DLD1 (cell line): ENCODE results near the gene DGKI.

Source experiments
- in situ Hi-C: cut with HindIII; loops from 2 replicates; pipeline ENCODE4 v1.10.0; 2017; ENCODE audit warnings: low sequenced_read_pairs

Gene DGKI

DNA sequence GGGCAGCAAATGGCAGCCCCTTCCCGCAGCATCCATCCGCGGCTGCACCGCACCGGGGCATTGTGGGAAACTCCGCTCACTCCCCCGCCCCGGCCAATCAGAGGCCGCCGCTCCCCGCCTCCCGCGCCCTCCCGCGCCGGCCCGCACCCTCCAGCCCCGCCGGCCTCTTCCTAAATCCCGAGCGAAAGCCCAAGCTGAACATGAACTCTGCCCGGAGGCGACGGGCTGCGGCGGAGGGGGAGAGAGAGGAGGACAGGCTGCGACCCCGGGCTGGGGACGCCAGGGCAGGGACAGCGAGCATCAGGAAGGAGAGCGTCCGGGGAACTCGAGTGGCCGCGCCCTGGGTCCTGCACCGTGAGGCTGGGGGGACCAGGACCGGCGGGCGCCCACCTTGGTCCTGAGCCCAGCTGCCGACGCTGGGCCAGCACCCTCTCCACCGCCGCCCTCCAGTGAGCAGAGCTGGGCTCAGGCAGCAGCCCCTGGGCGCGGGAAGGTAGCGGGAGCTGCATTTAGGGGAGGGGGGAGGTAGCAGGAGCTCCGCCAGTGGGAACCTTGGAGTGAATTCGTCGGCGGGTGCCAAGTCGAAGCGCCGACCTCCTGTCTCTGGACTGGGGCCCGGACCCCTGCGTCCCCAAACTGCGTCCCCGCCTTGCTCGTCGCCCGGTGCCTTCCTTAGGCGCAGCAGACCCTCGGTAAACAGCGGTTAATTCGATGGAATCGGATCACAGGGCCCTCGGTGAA, at the start of gene DGKI:
DGKI (minus strand) TSS at position 148 of the 741 bp plus-strand sequence.
- in situ Hi-C loops, result no loop called here

GRCh38 chr7:137895301-137896221, 48.8 kb upstream of the DGKI start:
- in situ Hi-C loops, result no loop called here

- in situ Hi-C loops, result no loop called here
These were observed 46.5 kb upstream of the DGKI start for GRCh38 chr7:137893143-137893742.

GRCh38 chr7:137891016-137891655, 44.4 kb upstream of the DGKI start:
- in situ Hi-C loops, result no loop called here

- in situ Hi-C loops, result no loop called here
These were observed 43.7 kb upstream of the DGKI start for GRCh38 chr7:137890449-137890921.

DNA sequence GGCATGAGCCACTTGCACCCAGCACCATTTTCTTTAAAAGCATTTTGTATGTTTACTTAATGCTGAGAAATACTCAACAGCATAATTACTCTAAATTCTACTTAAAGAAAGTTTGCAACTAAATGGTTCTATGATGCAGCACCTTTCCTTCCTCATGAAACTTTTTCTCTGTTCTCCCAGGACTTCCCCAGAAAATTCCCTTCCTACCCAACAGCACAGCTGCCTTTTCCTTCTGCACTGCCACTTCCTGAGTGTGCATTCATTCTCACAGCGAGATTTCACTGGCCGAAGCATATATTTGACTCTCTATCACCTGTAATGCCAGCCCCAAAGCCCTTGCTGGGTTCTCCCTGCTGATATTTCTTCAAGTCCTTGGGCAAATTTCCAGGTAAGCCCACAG, 41.5 kb upstream of the DGKI start:
- in situ Hi-C loops, result no loop called here

DNA sequence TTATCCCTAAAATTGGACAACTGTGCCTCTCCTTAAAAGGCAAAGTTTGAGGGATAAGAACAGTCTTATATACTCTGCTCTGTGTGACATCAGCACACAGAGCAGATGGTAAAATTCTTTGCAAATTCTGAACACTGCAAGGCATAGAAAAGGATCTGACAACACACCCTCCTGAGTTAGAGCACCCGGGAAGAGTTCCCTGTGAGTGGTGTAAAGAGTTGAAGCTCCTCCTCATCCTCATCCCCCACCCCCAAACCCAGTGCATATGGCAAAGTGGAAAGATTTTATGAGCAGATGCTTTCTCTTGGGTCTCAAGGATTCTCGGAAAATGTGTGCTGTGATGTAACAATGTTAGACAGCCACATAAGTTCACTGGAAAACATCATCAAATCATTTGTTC, 40.0 kb upstream of the DGKI start:
- in situ Hi-C loops, result no loop called here

DNA sequence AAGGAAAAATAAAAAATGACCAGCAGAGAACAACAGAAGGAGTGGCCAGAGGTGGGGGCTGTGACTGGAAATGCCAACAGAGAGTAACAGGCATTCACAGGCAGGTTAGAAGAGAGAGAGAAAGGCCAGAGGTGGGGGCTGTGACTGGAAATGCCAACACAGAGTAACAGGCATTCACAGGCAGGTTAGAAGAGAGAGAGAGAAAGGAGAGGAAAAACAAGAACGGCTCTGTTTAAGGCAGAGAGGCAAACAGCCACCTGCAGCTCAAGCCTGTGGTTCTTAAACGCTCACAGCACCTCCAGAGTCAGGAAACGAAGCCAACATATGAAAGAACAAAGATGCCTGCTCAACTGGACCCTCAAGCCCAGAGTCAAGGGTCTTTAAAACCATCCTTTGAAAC, 39.5 kb upstream of the DGKI start:
- in situ Hi-C loops, result no loop called here

DNA sequence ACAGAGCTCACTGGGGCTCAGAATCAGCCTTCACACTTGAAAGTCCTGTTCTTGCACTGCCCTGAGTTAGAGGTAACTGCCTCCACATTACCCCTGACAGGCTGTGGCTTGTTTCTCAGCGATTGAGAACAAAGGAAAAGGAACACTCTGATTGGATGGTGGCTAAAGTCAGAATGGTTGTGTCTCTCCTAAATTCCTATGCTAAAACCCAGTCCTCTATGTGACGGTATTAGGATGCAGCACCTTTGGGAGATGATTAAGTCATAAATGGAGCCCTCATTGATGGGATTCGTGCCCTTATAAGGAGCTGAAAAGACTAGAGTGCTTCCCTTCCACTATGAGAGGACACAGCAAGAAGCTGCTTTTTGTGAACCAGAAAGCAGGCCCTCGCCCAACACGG, 38.9 kb upstream of the DGKI start:
- in situ Hi-C loops, result no loop called here

GRCh38 chr7:137882806-137883205, 36.0 kb upstream of the DGKI start:
- in situ Hi-C loops, result no loop called here

GRCh38 chr7:137882261-137882668, 35.5 kb upstream of the DGKI start:
- in situ Hi-C loops, result no loop called here

DNA sequence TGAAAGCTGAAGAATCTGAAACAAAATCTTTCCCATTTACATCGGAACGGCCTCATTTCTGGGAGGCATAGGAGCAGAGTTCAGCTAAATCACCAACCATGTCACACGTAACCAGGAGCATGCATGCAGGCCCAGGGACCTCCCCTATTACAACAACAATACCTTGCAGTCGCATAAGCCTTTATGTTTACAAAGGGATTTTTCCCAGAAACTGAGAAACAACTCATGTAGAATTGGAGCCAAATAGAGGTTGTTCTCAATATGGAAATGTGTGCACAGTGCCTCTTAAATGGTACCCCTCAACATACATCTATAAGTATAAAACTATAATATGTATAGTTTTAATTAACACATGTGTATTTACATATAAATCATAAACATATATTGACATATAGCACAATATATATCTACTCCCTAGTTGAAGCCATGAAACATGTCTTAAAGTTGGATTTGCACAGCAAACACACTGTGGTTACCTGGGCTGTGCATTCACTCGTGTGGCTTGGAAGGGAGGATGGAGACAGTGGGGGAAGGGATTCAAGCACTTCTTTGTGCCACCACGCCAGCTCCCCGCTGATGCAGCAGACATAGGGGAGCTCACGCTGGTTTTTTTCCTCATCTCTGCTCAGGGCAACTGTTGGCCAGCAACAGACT, 35.0 kb upstream of the DGKI start:
- in situ Hi-C loops, result no loop called here

DNA sequence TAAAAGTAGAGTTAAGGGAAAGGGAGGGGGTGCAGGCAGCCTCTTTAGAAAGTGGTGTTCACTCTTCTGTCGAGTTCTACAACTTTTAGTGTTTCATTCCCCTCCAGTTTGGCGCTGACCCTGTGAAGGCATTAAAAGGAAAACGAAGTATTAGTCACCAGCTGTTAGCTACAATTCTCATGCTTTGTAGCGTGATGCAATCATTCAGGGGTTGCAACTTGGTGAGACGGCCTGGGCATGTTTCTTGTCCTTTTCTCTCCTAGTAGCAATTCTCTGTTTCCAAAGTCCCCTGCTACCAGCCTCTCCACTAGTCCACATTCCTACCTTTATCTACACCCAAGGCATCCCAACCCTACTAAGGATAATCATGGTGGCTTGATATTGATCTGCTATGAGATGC, 33.7 kb upstream of the DGKI start:
- in situ Hi-C loops, result no loop called here

- in situ Hi-C loops, result no loop called here
These were observed 32.8 kb upstream of the DGKI start for GRCh38 chr7:137879357-137880158.

GRCh38 chr7:137878333-137878961, 31.7 kb upstream of the DGKI start:
- in situ Hi-C loops, result no loop called here

- in situ Hi-C loops, result no loop called here
These were observed 30.4 kb upstream of the DGKI start for GRCh38 chr7:137877027-137877675.

DNA sequence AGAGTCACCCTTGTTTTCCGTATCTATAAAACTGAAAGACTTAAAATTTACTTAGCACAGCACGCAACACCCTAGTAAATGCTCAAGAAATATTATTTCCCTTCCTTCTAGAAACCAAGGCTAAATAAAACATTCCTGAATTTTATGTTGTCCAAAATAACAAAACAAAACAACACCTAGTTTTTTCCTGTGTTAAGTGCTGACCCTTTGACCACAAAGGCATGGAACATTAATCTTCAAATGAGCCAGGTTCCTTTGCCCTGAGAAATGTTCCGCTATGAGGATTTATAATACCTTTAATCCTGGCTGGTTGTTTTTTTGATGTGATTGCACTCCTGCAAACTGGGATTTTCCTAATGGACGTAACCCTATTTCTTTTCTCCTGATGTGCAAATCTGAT, 29.0 kb upstream of the DGKI start:
- in situ Hi-C loops, result no loop called here

DNA sequence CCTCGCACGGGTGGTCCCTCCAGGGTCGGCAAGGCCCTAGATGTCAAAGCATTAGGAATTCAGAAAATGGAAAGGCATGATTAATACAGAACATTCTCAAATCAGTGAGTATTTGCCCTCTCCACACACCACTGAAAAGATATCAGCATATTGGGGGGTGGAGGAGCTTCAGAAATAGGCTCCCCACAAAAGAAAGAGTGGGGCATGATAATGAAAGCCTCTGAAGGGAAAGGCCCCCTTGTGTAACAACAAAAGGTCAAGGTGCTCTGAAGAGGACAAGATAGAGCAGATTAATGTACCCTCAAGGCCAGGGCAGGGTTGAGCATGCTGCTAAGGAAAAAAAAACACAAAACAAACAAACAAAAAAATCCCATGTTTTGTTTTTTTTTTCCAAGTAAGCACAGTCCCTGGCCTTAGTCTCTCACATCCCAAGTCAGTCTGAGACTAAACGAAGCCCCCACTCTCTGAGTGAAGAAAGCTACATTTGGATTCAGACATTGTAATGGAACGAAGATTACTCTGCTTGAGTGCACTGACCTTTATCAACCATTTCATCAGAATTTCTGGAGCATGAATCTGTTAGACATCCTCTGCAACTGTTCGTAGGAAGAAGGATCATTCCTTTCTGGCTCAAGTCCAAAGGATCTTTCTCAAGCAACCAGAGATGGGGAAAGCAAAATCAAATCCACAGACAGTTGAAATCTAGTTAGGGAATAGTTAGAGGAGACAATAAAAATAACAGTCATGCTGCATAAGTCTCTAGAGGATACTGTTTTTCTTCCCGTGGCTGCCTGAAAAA, 27.4 kb upstream of the DGKI start:
- in situ Hi-C loops, result no loop called here
